GM18907 (cell line): ENCODE measurements around the gene GNG12.

Experiments
- ATAC-seq: cut with Tn5 transposase; IDR thresholded peaks from one replicate; pipeline ENCODE4 v1.9.1; 2021; ENCODE audit warnings: mild to moderate bottlenecking, moderate library complexity; ENCODE audit not compliant: unreplicated experiment

The GNG12 gene

DNA sequence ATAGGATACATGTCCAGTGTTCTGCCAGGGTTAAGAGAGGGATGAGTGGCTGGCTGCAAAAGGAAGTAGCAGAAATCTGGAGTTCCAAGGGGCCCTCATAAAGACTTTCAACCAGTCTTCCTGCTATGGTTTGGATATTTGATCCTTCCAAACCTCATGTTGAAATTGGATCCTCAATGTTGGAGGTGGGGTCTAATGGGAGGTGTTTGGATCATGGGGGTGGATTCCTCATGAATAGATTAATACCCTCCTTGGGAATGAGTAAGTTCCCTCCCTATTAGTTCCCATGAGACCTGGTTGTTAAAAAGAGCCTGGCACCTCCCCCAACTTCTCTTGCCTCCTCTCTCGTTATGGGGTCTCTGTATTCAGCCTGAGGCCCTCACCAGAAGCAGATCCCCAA, 10.1 kb upstream of the GNG12 start:
- ATAC-seq, result no peak

DNA sequence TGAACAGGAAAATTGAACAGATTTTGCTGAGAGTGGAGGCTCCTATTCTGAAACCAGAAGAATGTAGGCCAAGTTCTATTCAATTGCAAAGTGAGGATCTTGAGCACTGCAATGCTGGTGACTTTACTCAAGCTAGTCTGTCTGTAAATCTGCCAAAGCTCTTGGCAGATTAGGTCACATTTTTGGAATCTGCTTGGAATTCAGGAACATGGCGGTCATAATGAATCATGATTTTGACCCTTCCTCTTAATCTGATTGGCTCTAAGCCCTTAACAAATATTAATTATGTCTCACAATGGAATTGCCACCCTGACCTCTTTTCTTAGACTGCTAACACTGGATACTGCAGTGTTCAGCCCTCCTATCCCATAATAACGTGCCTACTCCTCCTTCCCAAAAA, 7.2 kb upstream of the GNG12 start:
- ATAC-seq, result no peak

DNA sequence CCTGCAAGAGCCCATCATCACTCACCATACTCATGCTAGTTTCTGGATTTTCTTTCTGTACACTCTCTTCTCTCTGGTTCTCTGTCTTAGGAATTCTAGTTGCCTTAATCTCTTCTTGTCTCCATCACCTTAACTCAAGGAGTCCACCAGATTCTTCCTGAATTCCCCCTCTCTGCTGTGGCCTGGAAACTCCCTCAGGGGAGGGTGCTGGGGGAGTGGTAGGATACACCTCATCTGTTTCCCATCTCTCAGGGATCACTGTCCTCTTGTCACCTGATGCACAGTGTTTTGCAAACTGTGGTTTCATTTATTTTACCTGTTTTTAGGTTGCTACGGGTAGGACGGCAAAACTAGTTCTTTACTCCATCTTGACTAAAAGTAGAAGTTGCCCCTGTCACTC, 6.6 kb upstream of the GNG12 start:
- no peak for ATAC-seq

DNA sequence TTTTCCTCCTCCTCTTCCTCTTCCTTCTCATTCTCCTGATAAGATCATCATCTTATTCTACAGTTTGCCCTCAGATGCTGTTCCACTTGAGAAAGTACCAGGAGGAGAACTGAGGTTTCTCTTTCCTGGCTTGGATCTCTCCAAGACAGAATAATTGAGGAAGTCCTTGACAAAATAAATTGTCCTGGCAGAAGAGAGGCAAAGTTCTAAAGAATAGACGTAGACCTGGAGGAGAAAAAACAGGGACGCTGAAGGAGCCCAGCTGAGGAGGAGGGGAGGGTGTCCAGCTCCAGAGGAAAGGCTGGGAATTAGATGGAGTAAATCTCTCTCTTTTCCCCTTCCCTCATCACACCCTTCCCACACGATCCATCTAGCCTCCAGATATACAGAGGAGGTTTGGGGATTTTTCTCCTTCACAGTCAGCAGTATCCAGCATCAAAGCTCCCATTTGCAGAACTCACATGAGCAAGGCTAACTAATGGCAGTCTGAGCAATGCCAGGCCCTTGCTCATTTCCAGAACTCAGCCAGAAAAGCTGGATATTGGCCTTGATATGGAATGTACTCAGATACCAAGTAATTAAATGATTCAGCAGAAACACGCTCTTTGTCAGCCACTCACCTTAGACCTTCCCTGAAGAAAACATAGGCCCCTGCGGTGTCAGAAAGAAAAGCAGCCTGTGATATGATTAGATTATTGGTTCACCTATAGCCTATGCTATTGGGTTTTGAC, 5.1 kb upstream of the GNG12 start:
- no peak for ATAC-seq

DNA sequence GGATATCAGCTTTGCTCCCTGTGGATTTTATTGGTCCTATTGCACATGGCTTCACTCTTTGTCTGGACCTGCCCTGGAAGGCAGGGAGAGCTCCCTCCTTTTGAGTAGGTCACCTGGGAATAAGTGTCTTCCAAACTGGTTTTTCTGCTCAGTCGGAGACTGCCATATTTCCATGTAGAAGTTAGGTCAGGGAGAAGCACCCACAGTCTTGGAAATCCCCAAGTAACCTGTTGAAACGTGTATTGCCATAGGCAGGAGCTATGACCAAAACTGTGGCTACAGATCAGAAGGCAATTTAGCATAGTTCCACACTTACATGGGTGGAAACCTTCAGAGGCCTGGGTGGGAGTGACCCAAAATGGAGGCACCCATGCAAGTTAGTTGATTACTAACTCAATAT, 3.5 kb upstream of the GNG12 start:
- ATAC-seq, result no peak

DNA sequence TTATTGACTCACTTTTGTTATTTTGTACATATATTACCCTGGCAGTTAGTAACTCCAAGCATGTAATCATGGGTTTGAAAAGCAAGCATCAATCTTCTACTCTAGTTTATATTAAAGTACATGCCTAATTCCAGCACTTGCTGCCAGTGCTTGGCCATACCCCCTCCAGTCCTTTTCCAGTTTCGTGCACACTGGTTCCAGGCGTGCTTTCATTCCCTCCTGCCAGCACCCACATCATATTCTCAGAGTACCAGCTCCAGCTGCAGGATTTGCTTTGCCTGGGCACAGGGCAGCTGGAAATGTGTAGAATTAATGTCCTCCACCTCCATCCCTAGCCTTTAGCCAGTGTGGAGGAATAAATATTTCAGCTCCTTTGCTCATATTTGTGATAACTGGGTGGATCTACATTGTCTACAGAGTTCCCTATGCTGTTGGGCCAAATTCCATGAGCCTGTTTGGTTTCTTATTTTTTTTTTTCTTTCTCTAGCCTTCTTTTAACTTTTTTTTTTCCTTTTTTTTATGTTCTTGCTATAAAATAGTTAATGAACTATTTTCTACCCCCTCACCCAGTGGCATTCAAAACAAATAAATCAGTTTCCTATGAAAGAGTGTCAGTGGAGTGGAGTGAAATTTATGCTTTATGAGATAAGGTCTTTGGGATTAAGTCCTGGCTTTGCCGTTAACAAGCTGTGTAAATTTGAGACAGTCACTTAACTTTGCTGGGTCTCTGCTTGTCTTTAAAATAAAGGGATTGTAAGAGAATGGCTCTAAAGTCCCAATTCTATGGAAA, 2.6 kb upstream of the GNG12 start:
- ATAC-seq, result no peak

DNA sequence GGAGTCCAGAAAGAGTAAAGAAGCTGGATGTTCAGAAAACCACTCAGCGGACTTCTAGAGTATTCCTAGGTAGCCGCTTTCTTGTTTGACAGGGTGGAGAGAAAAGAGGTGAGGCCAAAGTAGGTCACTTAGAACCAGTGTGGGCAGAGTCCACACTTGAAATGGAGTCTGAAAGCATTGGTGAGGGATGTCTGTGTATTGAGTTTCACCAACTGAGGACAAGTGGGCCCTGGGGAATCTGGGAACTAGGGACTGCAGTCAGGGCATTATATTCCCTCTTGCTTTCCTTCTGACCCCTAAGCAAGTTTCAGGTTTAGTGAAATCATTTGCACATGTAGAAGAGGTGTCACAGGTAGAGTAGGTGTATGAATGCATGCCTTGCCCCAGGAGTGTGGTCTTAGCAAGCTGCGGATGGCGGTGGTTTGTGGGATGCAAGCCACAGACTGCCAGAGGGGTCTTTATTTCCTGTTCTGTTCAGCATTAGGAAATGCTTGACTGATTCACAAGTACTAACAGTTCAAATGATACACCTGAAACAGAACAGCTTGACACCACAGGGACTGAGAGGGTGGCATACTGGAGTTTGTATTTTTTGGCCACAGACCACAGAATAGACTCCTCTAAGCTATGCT, 1.1 kb upstream of the GNG12 start:
- ATAC-seq, result peak; percentile 43

DNA sequence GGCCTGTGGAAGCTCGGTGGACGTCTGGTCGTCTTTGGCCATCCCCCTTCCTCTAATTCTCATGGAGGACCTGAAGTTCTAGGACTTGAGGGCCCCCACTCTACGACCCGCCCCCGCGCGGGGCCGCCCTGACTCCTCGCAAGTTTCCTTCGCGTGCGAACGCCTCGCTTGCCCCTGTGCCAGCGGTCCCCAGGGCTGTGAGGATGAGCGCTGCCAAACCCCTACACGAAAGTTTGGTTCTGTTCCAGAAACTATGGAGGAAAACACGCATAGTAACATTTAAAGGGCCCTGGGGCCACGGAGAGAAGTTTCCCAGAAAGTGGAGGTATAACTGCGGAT, 304 bp upstream of the GNG12 start:
- no peak for ATAC-seq

DNA sequence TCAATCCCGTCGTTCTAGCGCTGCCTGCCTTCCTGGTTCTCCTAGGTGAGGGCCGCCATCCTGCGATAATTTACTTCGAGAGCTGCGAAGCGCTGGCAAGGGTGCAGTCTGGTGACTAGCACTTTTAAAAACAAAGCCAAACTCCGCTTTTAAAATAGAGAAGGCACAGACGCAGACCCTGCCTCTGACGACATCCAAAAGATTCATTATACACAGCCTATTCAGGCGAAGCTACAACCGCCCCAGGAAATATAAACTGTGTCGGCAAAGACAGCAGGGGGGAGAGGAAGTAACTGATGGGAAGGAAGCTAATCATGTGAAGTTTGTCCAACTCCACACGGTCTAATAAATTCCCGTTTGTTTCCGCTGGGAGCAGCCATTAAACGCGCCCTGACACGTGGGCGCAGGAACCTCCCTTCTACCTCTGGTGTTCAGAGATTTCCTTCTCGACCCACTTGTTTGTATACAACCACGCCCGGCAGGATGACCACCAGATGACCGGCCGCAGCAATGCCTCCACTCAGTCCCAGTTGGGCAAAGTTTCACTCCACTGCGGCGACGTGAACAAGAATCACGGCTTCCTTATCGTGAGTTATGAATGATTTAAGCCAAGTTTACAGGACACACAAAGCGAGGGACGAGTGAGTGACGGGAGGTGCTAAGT, 1.3 kb downstream of the GNG12 start:
- ATAC-seq, result no peak

DNA sequence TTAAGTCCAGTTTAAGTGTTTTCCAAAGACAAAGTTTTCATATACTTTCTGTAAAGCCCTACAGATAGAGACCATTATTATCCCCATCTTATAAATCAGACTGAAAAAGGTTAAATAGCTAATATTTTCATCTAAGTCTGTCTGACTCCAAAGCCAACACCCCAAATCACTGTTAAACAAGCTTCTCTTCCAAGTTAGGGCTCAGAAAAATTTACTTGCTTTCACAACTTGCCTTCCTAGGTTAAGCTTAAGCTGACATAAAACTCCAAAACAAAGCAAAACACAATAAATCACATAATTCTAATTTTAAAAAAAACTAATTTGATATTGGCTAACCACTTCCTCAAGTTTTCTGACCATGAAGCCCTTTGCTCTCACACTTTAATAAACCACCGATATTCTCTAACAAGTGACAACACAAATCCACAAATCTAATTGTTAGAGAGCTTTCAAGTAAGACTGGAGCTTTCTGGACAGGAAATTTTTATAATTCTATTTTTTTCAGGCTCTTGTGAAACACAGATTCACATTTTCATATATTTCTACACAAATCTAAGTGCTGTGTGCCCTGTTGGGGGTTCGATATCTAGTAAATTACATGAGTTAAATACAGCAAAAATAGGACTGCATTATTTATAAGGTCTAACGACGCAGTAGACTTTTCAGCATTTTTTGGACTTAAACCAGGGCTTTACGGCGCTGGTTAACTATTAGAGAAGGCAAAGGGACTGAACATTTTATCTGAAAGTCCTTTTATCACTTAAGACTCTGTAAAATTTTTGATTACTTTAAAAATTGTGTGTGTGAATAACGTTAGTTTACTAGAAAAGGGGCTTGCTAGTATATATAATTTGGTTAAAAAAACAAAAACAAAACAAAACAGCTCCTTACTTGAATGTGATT, 2.1 kb downstream of the GNG12 start:
- ATAC-seq, result no peak

DNA sequence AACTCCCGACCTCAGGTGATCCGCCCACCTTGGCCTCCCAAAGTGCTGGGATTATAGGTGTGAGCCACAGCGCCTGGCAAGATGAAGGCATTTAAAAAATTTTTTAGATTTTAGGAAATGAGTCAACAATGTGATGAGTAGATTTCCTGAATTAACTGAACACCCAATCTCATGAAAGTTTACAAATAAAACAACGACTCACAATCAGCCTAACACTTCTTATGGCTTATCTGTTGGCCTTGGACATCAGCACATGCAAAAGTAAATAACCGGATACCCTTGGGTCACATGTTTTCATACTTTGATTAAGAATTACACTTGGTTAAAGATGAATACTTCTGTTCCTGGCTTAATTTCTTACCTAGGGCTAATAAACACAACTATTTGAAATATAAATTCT, 3.0 kb downstream of the GNG12 start:
- ATAC-seq, result no peak

DNA sequence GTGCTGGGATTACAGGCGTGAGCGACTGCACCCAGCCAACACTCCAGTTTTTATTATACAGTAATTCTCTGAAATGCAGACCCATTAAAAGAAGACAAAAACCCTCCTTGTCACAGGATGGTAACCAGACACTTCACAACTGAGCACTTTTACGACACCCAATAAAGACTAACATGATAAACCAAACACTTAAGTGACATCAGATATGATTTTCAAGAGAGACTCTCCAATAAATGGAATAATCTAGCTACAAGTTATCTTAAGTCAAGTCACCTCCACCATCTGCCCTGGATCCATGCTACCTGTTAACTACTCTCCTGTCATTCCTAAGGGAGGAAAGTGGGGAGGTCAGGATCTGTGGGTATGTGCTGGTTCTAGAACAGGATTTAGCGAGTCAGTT, 5.6 kb downstream of the GNG12 start:
- no peak for ATAC-seq

DNA sequence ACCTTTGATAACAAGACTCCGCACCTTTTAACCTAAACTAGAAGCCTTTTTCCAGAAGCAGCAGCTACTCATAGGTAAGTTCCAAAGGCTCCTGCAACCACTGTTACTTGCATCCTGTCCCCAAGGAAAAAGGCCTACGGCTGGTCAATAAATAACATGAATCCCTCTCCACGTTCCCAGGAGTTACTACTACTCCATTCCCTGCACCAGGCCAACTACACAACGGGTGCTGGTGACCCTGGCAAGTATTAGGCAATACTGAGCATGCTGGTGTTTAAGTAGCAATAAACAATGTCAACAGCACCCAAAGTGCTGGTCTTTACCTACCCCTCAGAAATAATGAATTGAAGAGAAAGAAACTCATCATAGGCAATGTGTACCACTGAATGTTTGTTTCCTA, 7.7 kb downstream of the GNG12 start:
- ATAC-seq, result no peak

DNA sequence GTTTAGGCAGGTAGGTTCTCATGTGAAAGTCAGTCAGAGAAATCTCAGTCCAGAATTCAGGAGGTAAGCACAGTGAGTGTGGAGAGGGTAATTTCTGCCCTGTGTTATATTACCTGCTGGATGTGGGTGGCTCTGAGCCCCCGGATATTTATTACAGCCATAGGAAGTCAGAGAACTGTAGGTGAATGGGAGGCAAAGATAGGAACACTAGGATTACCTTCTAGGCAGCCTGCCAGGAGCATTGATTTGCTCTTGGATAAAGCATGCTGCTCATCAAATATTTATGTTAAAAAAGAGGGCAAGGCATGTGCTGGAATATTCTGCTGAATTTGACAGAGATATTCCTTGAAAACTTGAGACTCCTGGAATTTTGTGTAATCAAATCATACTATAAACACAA, 8.5 kb downstream of the GNG12 start:
- no peak for ATAC-seq

DNA sequence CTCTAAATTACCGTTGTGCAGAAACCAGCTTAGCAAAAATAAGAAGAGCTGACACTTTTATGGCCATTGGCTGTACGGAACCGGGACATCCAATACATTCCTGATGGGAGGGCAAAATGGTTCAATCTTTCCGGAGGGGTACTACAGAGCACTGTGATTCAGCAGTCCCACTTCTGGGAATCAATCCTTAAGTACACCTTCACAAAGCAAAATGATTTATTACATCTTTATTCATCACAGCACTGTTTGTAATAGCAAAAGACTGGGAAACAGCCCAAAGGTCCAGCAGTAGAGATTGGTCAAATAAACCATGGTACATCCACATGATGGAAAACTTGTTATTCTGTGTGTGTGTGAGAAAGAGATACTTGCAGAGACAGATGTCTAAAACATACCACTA, 9.7 kb downstream of the GNG12 start:
- no peak for ATAC-seq

DNA sequence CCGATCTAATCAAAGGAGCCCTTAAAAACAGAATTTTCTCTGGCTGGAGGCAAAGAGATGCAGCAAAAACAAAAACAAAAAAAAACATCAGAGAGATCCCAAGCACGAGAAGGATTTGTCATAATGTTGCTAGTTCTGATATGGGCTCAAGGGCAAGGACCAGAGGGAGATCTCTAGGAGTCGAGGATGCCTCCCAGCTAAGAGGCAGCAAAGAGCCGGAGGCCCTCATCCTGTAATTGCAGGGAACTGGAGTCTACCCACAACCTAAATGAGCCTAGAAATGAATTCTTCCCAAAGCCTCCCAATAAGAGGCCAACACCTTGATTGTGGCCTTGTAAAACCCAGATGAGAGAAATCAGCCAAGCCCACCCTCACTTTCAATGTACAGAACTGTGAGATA, 12.0 kb downstream of the GNG12 start:
- no peak for ATAC-seq

DNA sequence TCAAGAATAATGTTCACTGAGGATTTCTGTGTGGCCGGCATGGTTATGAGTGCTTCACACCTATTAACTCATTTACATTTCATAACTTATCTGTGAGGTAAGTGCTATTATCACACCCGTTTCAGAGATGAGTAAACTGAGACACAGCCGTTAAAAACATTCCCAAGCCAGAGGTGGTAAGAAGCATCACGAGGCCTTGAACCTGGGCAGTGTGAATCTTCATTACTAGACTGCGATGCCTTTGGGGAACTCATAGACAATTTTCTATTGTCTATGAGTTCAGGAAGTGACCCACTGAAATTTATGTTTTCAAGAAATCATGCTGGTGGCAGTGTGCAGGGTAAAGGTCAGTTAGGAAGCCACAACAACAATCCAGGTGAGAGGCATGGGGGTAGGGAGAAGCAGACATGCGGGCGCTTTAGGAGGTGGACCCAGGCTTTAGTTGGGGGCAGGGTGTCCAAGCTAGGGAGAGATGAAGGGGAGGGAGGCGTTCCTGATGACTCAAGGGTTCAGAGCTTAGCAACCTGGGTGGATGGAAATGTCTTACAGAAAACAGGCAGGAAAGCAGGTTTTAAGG, 14.5 kb downstream of the GNG12 start:
- no peak for ATAC-seq

DNA sequence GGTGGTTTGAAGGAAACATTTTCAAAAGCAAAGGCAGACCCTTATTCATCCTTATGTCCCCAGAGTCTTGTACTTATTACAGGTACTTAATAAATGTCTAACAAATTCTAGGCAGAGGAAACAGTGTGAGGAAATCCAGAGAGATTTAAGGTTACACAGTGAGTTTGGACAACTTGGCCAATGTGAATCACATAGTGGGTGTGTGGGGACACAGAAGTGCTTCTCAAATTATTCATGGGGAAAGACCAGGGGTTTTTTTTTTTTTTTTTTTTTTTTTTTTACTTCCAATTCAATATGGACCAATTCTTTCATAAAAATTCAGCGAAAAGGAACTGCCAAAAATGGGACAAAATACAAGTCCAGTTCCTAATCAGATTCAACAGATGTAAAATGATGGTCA, 15.1 kb downstream of the GNG12 start:
- no peak for ATAC-seq

DNA sequence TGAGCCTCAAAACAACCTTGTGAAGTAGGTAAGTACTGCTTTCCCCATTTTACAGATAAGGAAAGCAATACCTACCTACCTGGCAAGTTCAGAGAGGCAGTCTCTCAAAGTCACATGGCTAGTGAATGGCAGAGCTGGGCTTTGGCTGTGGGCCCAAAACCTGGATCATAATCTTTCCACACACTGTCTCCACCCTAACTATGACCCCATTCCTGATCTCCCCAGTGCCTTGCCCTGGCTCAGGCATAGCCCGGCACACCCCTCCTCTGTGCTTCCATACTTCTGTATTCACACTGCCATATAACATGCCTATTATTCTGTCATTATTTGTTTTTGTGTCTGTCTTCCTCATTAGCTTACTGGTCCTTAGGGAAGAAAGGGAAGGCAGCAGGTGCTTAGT, 15.9 kb downstream of the GNG12 start:
- ATAC-seq, result no peak

DNA sequence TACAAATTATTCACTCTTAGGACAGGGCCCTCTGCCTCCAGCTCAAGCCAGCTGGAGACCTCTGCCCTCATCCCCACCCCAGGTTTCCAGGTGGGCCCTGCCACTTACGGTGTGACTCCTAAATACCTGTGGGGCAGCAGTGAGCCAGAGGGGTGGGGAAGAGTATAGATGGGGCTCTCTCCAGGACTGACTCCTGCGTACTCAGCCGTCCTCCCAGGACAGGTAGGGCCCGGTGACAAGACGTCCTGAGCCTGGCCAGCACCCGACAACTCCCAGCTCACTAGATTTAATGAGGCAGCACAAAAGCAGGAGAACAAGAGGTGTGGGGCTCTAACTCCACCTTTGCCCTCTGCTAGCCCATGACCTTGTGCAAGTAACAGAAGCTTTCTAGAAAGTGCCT, 16.8 kb downstream of the GNG12 start:
- no peak for ATAC-seq
